ENCODE results near the gene COPS7A. TPM values are rescaled to one million over a fixed set of nuclear protein-coding genes. Genes with fewer than 3 reads are reported as not detected.

COPS7A gene
- total and polyA plus RNA-seq, 9 of the 15 experiments (the other 6 are each of a cell fraction or from before 2014, with no cell fraction given): 12.7 to 36.0 (median 24.3) TPM

- TF ChIP-seq ZBTB8A (IDR thresholded peaks at IDR 0.05; ENCODE audit: partially characterized antibody) (no peak), POU5F1 (IDR thresholded peaks at IDR 0.05; ENCODE audit: borderline replicate concordance, low read depth, low read length, partially characterized antibody) (no peak), HMBOX1 (IDR thresholded peaks at IDR 0.05) (no peak), ZBTB26 (CRISPR knock-in tag; IDR thresholded peaks at IDR 0.05) (peak; percentile 76; the same call in 1 of the 2 replicates), MBD1 (CRISPR knock-in tag; IDR thresholded peaks at IDR 0.05) (no peak), MBD2 (IDR thresholded peaks at IDR 0.05; ENCODE audit: borderline replicate concordance, low read depth) (peak; percentile 62; the same call in 1 of the 2 replicates), ZNF239 (CRISPR knock-in tag; IDR thresholded peaks at IDR 0.05) (no peak), E2F4 (CRISPR knock-in tag; IDR thresholded peaks at IDR 0.05; ENCODE audit: low read depth) (no peak), TRIM24 (IDR thresholded peaks at IDR 0.05) (peak; percentile 85 to 86), ZBED1 (IDR thresholded peaks at IDR 0.05) (no peak), GABPB2 (CRISPR knock-in tag; conservative IDR thresholded peaks at IDR 0.05) (no peak), RNF219 (CRISPR knock-in tag; IDR thresholded peaks at IDR 0.05) (no peak), RERE (CRISPR knock-in tag; IDR thresholded peaks at IDR 0.05; ENCODE audit: borderline replicate concordance) (no peak), ZKSCAN3 (CRISPR knock-in tag; IDR thresholded peaks at IDR 0.05) (no peak)
Measured at GRCh38 chr12:6765048-6765633, 41.3 kb downstream of the COPS7A start (continued).

All from K562 (cell line).